ENCODE data around the gene CLDN22. TPM values are rescaled to one million over a fixed set of nuclear protein-coding genes. Genes with fewer than 3 reads are reported as not detected.
A peak's percentile ranks its signal among the peaks of the same experiment; 100 is the strongest.

Gene CLDN22
- total RNA-seq, 3 donors from 2014 or later = not detected

- H3K4me1 ChIP-seq (ENCODE audit: low read depth) = no peaks in the 10 kb centered on the region
- H3K4me3 ChIP-seq = no peak overlapping the region
- ATAC-seq = no peak
- no peaks in the 10 kb centered on the region for H3K9me3 ChIP-seq
- no peak for TF ChIP-seq CTCF (IDR thresholded peaks at IDR 0.05)
- DNase-seq = no peak
- intact Hi-C loops (cut with DNase I, micrococcal nuclease) = no loop called here
- H3K36me3 ChIP-seq (ENCODE audit: low read depth) = no peaks in the 10 kb centered on the region
These were observed 29.6 kb upstream of the CLDN22 start for GRCh38 chr4:183349673-183350072.

GRCh38 chr4:183348706-183349659 lies 28.9 kb upstream of the CLDN22 start:
- no peak overlapping the region for H3K4me3 ChIP-seq
- DNase-seq = no peak
- intact Hi-C loops (cut with DNase I, micrococcal nuclease) = no loop called here

GRCh38 chr4:183348136-183348535 lies 28.1 kb upstream of the CLDN22 start:
- Histone ChIP-seq H3K4me1 (ENCODE audit: low read depth) (peaks cover 2% of the 10 kb centered on the region), H3K36me3 (ENCODE audit: low read depth) (no peaks in the 10 kb centered on the region), H3K9me3 (no peaks in the 10 kb centered on the region), H3K4me3 (no peak overlapping the region)
- intact Hi-C loops (cut with DNase I, micrococcal nuclease) = no loop called here
- DNase-seq (no peak), ATAC-seq (no peak)
- TF ChIP-seq CTCF (IDR thresholded peaks at IDR 0.05) = no peak

More at GRCh38 chr4:183348706-183349659, 28.9 kb upstream of the CLDN22 start:
- no peaks in the 10 kb centered on the region for H3K9me3 ChIP-seq
- H3K36me3 ChIP-seq (ENCODE audit: low read depth) = no peaks in the 10 kb centered on the region
- peak; percentile 32 for ATAC-seq
- TF ChIP-seq CTCF (IDR thresholded peaks at IDR 0.05) = no peak
- no peaks in the 10 kb centered on the region for H3K4me1 ChIP-seq (ENCODE audit: low read depth)

GRCh38 chr4:183347566-183347965 lies 27.5 kb upstream of the CLDN22 start:
- no peak overlapping the region for H3K4me3 ChIP-seq
- H3K36me3 ChIP-seq (ENCODE audit: low read depth) = no peaks in the 10 kb centered on the region
- H3K9me3 ChIP-seq = no peaks in the 10 kb centered on the region
- DNase-seq = no peak
- intact Hi-C loops (cut with DNase I, micrococcal nuclease) = no loop called here
- TF ChIP-seq CTCF (IDR thresholded peaks at IDR 0.05) = no peak
- H3K4me1 ChIP-seq (ENCODE audit: low read depth) = peaks cover 5% of the 10 kb centered on the region
- no peak for ATAC-seq

- ATAC-seq (no peak), DNase-seq (no peak)
- Histone ChIP-seq H3K4me1 (ENCODE audit: low read depth) (peaks cover 5% of the 10 kb centered on the region), H3K4me3 (no peak overlapping the region), H3K36me3 (ENCODE audit: low read depth) (no peaks in the 10 kb centered on the region), H3K9me3 (no peaks in the 10 kb centered on the region)
- TF ChIP-seq CTCF (IDR thresholded peaks at IDR 0.05) = no peak
- intact Hi-C loops (cut with DNase I, micrococcal nuclease) = no loop called here
These were observed 27.1 kb upstream of the CLDN22 start for GRCh38 chr4:183347146-183347545.

All from mucosa of descending colon (tissue), 3 donors.